AG09309 (cell line): Measurements from ENCODE around the gene SPG11.

Experiments
- DNase-seq: peaks from one replicate; pipeline ENCODE4 v3.0.0-alpha.2; 2010; ENCODE audit warnings: low read depth
- H3K4me3 ChIP-seq: 2 replicates; pipeline ENCODE4 v1.5.1; 2011; ENCODE audit warnings: mild to moderate bottlenecking, low read depth, low read length, moderate library complexity; ENCODE audit not compliant: control insufficient read depth
- TF ChIP-seq, protein P1 (sequence below): IDR thresholded peaks from 2 replicates; pipeline ENCODE4 v1.5.1; 2011; ENCODE audit warnings: mild to moderate bottlenecking, low read depth, low read length, inconsistent platforms; ENCODE audit not compliant: insufficient read depth, control insufficient read depth; ENCODE audit errors: missing control alignments

SPG11 gene

DNA sequence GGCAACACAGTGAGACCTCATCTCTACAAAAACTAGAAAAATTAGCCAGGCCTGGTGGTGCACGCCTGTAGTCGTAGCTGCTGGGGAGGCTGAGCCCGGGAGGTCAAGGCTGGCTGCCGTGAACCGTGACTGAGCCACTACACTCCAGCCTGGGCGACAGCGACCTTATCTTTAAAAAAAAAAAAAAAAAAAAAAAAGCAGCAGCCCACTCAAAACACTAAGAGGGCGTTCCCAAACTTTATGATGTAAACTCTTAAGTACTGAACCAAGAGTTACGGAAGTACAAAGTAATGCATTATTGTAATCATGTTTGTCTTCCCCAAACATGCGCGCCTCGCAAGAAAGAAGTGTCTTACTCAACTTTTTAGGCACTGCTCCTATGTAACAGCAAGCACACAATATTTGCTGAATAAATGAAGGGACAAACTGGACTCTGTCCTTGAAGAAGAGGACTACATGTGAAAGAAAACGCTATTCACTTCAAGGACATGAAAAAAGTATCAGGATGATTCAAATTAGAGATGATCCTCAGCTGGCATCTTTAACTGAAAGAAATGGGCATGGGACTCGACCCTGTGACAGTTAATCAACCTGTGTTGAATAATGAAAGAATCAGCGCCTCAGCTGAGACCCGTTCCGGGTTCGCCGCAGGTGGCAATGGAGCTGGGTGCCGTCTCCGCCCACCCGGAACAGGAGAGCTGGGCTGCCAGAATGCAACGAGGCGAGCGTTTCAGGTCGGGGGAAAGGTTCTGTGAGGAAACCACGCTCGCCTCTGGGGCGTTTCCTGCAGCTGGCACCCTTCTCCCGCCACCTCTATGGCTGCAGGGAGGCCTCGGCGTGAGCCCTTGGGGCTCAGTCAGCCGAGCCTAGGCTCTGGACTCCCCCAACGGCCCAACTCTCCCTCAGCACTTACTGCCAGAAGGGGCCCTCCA, 718 bp downstream of the SPG11 start:
- peak overlapping the region; percentile 71 for H3K4me3 ChIP-seq
- TF ChIP-seq, protein P1, sequence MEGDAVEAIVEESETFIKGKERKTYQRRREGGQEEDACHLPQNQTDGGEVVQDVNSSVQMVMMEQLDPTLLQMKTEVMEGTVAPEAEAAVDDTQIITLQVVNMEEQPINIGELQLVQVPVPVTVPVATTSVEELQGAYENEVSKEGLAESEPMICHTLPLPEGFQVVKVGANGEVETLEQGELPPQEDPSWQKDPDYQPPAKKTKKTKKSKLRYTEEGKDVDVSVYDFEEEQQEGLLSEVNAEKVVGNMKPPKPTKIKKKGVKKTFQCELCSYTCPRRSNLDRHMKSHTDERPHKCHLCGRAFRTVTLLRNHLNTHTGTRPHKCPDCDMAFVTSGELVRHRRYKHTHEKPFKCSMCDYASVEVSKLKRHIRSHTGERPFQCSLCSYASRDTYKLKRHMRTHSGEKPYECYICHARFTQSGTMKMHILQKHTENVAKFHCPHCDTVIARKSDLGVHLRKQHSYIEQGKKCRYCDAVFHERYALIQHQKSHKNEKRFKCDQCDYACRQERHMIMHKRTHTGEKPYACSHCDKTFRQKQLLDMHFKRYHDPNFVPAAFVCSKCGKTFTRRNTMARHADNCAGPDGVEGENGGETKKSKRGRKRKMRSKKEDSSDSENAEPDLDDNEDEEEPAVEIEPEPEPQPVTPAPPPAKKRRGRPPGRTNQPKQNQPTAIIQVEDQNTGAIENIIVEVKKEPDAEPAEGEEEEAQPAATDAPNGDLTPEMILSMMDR, result no peak
- no peak for DNase-seq

DNA sequence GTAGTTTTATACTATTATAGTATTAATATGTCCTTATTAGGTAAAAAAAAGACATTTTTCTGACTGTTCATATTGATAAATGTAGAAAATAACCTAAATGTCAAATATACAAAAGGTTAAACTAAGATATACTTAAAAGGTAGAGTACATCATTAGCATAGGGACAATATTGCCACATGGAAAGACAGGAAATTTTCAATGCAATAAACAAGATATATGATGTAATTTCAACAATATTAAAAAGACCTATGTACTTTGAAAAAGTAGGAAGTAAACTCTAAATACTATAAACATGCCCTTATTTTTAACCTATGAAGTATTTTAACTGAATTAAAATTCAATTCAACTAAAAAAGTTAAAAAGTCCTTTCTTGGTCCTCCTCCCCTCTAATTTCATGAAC, 1.9 kb downstream of the SPG11 start:
- TF ChIP-seq, protein P1, result no peak
- DNase-seq, result no peak

DNA sequence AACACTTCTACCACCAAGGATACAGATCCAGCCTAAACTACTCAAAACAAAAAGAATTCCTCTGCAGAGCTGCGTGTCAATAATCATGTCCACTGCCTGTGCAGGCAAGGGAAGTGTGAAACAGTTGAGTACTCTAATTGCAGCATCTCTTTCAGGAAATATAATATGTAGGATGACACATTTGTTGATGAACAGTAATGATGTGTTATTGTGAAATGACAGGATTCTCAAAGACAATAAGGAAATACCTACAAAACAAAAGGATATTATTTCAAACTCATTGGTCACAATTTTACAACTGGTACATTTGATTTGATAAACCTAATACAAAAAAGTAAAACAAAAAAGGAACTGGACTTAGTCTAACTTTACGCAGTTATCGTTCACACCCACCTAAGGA, 4.4 kb downstream of the SPG11 start:
- DNase-seq, result no peak
- TF ChIP-seq, protein P1, result no peak
- no peak overlapping the region for H3K4me3 ChIP-seq

More for the DNA sequence above, 1.9 kb downstream of the SPG11 start:
- H3K4me3 ChIP-seq, result no peak overlapping the region

DNA sequence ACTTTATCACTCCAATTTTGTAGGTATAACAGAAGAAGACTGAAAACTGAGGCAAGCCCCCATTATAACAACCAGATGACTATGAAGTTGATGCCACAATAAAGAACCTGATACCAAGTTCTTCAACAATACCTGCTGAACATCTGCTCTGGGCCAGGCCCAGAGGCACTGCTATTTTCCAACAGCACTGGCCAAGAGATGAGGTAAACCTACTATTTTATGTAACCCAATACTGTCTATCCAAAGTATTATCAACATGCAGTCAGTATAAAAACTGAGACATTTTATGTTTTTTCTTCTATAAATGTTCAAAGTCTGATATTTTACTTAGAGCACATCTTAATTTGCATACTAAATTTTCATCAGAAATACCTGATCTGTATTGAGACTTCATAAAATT, 6.1 kb downstream of the SPG11 start:
- TF ChIP-seq, protein P1, result no peak
- H3K4me3 ChIP-seq, result no peak overlapping the region

DNA sequence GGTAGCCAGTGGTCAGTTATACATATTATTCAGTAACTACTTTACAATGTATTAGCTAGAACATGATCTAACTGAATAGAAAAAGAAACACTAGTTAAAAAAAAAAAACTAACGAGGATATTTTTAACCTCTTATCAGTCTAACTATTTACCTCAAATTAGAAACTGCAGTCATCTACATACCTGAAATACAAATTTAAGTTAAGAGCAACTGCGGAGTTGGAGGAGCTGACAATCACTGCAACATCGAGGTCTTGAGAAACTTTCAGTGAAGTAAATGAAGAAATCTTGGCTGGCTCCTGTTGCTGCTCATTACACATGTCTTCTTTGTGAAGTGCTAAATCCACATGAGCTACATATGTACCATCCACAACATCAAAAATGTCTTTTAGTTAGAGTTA, 6.5 kb downstream of the SPG11 start:
- DNase-seq, result no peak
- TF ChIP-seq, protein P1, result no peak
- no peak overlapping the region for H3K4me3 ChIP-seq

More for the DNA sequence above, 6.1 kb downstream of the SPG11 start:
- DNase-seq, result no peak

DNA sequence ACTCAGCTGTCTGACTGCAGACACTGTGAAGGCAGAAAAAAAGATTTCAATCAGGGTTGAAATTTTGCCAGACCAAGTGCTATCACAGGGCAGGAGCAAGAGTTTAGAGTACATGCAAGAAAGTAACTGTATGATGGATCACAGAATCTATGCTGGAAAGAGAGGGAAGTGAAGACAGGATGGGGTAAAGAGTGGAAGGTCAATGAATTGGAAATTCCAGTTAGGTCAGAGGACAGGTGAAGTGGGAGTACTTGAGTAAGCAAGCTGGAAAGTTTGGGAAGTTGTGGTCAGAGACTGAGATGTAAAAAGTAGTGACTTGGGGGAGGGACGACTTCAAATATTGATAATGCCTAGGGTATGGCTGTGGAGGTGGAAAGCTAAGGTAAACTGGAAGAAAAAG, 7.2 kb downstream of the SPG11 start:
- DNase-seq, result no peak
- TF ChIP-seq, protein P1, result no peak
- H3K4me3 ChIP-seq, result no peak overlapping the region
